HEK293 (cell line): Measurements from ENCODE around the gene CEP350.
A peak's percentile ranks its signal among the peaks of the same experiment; 100 is the strongest.

Source experiments
- MYNN ChIP-seq: fragments of 450-650 bp; formaldehyde crosslinking; IDR thresholded peaks from 2 replicates; pipeline ENCODE4 v1.5.1; 2016; ENCODE audit warnings: missing biosample characterization, missing genetic modification characterization, borderline replicate concordance
- ZNF112 ChIP-seq: fragments of 450-650 bp; formaldehyde crosslinking; IDR thresholded peaks from 2 replicates; pipeline ENCODE4 v1.5.0; 2017; ENCODE audit warnings: missing biosample characterization, missing genetic modification characterization
- ZNF157 ChIP-seq: fragments of 450-650 bp; formaldehyde crosslinking; IDR thresholded peaks from 2 replicates; pipeline ENCODE4 v1.5.1; 2016; ENCODE audit warnings: missing biosample characterization, missing genetic modification characterization
- ZNF174 ChIP-seq: fragments of 450-650 bp; formaldehyde crosslinking; IDR thresholded peaks from 2 replicates; pipeline ENCODE4 v1.5.0; 2017; ENCODE audit warnings: missing biosample characterization, mild to moderate bottlenecking, missing genetic modification characterization
- ZNF175 ChIP-seq: fragments of 450-650 bp; formaldehyde crosslinking; IDR thresholded peaks from 2 replicates; pipeline ENCODE4 v1.5.1; 2016; ENCODE audit warnings: missing biosample characterization, missing genetic modification characterization
- ZNF239 ChIP-seq: fragments of 450-650 bp; formaldehyde crosslinking; IDR thresholded peaks from 2 replicates; pipeline ENCODE4 v1.5.1; 2016; ENCODE audit warnings: missing biosample characterization, missing genetic modification characterization
- ZNF302 ChIP-seq: fragments of 450-650 bp; formaldehyde crosslinking; IDR thresholded peaks from 2 replicates; pipeline ENCODE4 v1.5.1; 2016; ENCODE audit warnings: missing biosample characterization, missing genetic modification characterization, low read depth
- ZNF423 ChIP-seq: fragments of 450-650 bp; formaldehyde crosslinking; IDR thresholded peaks from 2 replicates; pipeline ENCODE4 v1.5.1; 2016; ENCODE audit warnings: missing biosample characterization, missing genetic modification characterization
- ZNF473 ChIP-seq: fragments of 450-650 bp; formaldehyde crosslinking; IDR thresholded peaks from 2 replicates; pipeline ENCODE4 v1.5.1; 2017; ENCODE audit warnings: missing biosample characterization, missing genetic modification characterization
- ZNF530 ChIP-seq: fragments of 450-650 bp; formaldehyde crosslinking; IDR thresholded peaks from 2 replicates; pipeline ENCODE4 v1.5.1; 2016; ENCODE audit warnings: low read depth, missing biosample characterization, missing genetic modification characterization
- ZNF621 ChIP-seq: fragments of 450-650 bp; formaldehyde crosslinking; IDR thresholded peaks from 2 replicates; pipeline ENCODE4 v1.5.1; 2017; ENCODE audit warnings: missing biosample characterization, missing genetic modification characterization
- ZNF623 ChIP-seq: fragments of 450-650 bp; formaldehyde crosslinking; IDR thresholded peaks from 2 replicates; pipeline ENCODE4 v1.5.1; 2016; ENCODE audit warnings: missing biosample characterization, missing genetic modification characterization
- ZNF626 ChIP-seq: fragments of 450-650 bp; sonication (Bioruptor Pico); formaldehyde crosslinking; IDR thresholded peaks from 2 replicates; pipeline ENCODE4 v1.5.1; 2018; ENCODE audit warnings: missing biosample characterization, missing genetic modification characterization, inconsistent platforms
- ZNF670 ChIP-seq: fragments of 450-650 bp; formaldehyde crosslinking; IDR thresholded peaks from 2 replicates; pipeline ENCODE4 v1.5.1; 2016; ENCODE audit warnings: missing biosample characterization, missing genetic modification characterization, low read depth
- ZNF776 ChIP-seq: fragments of 450-650 bp; formaldehyde crosslinking; IDR thresholded peaks from 2 replicates; pipeline ENCODE4 v1.5.0; 2017; ENCODE audit warnings: missing biosample characterization, missing genetic modification characterization, borderline replicate concordance
- ZXDB ChIP-seq: fragments of 450-650 bp; formaldehyde crosslinking; IDR thresholded peaks from 2 replicates; pipeline ENCODE4 v1.5.1; 2016; ENCODE audit warnings: missing biosample characterization, missing genetic modification characterization
- TF ChIP-seq, protein P1 (sequence below): fragments of 450-650 bp; formaldehyde crosslinking; IDR thresholded peaks from 2 replicates; pipeline ENCODE4 v1.5.1; 2016; ENCODE audit warnings: missing biosample characterization, missing genetic modification characterization
- TF ChIP-seq, protein P2 (sequence below): fragments of 450-650 bp; formaldehyde crosslinking; IDR thresholded peaks from 2 replicates; pipeline ENCODE4 v1.5.1; 2016; ENCODE audit warnings: missing biosample characterization, missing genetic modification characterization
- TF ChIP-seq, protein P3 (sequence below): fragments of 450-650 bp; formaldehyde crosslinking; IDR thresholded peaks from 2 replicates; pipeline ENCODE4 v1.5.1; 2017; ENCODE audit warnings: missing biosample characterization, mild to moderate bottlenecking, missing genetic modification characterization, moderate library complexity
- TF ChIP-seq, protein P4 (sequence below): fragments of 450-650 bp; IDR thresholded peaks from 2 replicates; pipeline ENCODE4 v1.5.1; 2018; ENCODE audit warnings: missing biosample characterization, missing genetic modification characterization
- TF ChIP-seq, protein P5 (sequence below): sonication (generic); formaldehyde crosslinking; IDR thresholded peaks from 2 replicates; pipeline ENCODE4 v1.8.1; 2022; ENCODE audit warnings: mild to moderate bottlenecking, moderate library complexity, missing genetic modification reagents
- TF ChIP-seq, protein P6 (sequence below): fragments of 450-650 bp; formaldehyde crosslinking; IDR thresholded peaks from 2 replicates; pipeline ENCODE4 v1.5.1; 2017; ENCODE audit warnings: missing biosample characterization, missing genetic modification characterization
- TF ChIP-seq, protein P7 (sequence below): fragments of 450-650 bp; formaldehyde crosslinking; conservative IDR thresholded peaks from 2 replicates; pipeline ENCODE4 v1.5.1; 2016; ENCODE audit warnings: low read depth, missing biosample characterization, missing genetic modification characterization

Gene CEP350

DNA sequence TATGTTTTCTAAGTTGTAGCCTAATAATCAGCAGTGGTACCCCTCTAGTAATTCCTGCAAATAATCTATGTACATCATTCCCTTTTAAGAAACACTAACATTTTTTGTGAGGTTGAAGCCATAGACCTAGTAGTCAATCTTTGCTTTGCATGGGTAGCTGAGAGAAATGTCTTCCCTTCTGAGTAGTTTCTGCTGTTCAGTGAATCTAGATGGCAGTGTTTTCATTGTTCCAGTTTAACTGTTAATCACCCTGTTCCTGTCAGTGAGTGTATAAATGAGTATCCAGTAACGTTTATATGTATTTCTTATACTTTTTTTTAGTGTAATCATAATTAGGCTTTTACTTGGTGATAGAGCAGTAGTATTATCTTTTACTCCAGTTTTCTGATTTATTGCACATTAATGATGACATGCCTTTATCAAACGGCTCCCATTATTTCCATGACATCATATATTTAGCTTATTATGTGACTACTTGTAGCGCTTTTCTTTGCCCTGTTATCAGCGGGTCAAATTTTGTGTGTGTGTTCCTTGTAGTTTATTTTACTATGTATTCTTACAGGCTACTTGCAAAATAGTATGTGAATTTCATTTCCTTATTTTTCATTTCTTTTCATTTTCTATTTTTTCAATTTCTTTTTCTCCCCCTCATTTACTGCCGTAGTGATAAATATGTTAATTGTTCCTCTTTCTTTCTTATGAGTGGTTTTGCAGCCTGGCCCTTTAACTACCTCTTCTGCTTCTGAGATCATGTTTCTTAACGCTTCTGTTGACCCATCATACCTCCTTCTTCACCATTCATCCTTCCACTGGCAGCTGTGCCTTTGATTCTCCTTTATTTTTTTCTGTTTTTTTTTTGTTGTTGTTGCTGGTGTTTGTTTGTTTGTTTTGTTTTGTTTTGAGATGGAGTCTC is 18.8 kb downstream of the CEP350 start (continued):
- TF ChIP-seq ZNF670 (tag by site-specific recombination) (no peak), ZNF239 (tag by site-specific recombination) (no peak), ZNF174 (no peak), ZNF530 (no peak), ZNF626 (tag by site-specific recombination) (no peak), ZNF112 (tag by site-specific recombination) (no peak), ZNF423 (no peak), ZXDB (tag by site-specific recombination) (peak; percentile 94), ZNF473 (tag by site-specific recombination) (no peak), ZNF157 (no peak), ZNF621 (no peak), ZNF623 (tag by site-specific recombination) (peak; percentile 13; the same call in 1 of the 2 replicates), ZNF302 (tag by site-specific recombination) (no peak), ZNF776 (tag by site-specific recombination) (no peak), MYNN (tag by site-specific recombination) (no peak; the same call in 1 of the 2 replicates), ZNF175 (tag by site-specific recombination) (no peak)
- TF ChIP-seq, protein P1, sequence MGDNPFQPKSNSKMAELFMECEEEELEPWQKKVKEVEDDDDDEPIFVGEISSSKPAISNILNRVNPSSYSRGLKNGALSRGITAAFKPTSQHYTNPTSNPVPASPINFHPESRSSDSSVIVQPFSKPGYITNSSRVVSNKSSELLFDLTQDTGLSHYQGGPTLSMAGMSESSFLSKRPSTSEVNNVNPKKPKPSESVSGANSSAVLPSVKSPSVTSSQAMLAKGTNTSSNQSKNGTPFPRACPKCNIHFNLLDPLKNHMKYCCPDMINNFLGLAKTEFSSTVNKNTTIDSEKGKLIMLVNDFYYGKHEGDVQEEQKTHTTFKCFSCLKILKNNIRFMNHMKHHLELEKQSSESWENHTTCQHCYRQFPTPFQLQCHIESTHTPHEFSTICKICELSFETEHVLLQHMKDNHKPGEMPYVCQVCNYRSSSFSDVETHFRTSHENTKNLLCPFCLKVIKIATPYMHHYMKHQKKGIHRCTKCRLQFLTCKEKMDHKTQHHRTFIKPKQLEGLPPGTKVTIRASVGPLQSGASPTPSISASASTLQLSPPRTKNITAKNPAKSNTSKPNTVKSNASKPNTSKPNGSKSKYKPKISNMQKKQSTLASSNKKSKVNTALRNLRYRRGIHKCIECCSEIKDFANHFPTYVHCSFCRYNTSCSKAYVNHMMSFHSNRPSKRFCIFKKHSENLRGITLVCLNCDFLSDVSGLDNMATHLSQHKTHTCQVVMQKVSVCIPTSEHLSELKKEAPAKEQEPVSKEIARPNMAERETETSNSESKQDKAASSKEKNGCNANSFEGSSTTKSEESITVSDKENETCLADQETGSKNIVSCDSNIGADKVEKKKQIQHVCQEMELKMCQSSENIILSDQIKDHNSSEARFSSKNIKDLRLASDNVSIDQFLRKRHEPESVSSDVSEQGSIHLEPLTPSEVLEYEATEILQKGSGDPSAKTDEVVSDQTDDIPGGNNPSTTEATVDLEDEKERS (tag by site-specific recombination), result no peak
- TF ChIP-seq, protein P2, sequence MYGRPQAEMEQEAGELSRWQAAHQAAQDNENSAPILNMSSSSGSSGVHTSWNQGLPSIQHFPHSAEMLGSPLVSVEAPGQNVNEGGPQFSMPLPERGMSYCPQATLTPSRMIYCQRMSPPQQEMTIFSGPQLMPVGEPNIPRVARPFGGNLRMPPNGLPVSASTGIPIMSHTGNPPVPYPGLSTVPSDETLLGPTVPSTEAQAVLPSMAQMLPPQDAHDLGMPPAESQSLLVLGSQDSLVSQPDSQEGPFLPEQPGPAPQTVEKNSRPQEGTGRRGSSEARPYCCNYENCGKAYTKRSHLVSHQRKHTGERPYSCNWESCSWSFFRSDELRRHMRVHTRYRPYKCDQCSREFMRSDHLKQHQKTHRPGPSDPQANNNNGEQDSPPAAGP (tag by site-specific recombination), result no peak
- TF ChIP-seq, protein P3, sequence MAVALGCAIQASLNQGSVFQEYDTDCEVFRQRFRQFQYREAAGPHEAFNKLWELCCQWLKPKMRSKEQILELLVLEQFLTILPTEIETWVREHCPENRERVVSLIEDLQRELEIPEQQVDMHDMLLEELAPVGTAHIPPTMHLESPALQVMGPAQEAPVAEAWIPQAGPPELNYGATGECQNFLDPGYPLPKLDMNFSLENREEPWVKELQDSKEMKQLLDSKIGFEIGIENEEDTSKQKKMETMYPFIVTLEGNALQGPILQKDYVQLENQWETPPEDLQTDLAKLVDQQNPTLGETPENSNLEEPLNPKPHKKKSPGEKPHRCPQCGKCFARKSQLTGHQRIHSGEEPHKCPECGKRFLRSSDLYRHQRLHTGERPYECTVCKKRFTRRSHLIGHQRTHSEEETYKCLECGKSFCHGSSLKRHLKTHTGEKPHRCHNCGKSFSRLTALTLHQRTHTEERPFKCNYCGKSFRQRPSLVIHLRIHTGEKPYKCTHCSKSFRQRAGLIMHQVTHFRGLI (tag by site-specific recombination), result no peak
- TF ChIP-seq, protein P4, sequence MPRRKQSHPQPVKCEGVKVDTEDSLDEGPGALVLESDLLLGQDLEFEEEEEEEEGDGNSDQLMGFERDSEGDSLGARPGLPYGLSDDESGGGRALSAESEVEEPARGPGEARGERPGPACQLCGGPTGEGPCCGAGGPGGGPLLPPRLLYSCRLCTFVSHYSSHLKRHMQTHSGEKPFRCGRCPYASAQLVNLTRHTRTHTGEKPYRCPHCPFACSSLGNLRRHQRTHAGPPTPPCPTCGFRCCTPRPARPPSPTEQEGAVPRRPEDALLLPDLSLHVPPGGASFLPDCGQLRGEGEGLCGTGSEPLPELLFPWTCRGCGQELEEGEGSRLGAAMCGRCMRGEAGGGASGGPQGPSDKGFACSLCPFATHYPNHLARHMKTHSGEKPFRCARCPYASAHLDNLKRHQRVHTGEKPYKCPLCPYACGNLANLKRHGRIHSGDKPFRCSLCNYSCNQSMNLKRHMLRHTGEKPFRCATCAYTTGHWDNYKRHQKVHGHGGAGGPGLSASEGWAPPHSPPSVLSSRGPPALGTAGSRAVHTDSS (tag by site-specific recombination), result no peak
- TF ChIP-seq, protein P5, sequence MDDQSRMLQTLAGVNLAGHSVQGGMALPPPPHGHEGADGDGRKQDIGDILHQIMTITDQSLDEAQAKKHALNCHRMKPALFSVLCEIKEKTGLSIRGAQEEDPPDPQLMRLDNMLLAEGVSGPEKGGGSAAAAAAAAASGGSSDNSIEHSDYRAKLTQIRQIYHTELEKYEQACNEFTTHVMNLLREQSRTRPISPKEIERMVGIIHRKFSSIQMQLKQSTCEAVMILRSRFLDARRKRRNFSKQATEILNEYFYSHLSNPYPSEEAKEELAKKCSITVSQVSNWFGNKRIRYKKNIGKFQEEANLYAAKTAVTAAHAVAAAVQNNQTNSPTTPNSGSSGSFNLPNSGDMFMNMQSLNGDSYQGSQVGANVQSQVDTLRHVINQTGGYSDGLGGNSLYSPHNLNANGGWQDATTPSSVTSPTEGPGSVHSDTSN (CRISPR knock-in tag), result no peak
- TF ChIP-seq, protein P6, sequence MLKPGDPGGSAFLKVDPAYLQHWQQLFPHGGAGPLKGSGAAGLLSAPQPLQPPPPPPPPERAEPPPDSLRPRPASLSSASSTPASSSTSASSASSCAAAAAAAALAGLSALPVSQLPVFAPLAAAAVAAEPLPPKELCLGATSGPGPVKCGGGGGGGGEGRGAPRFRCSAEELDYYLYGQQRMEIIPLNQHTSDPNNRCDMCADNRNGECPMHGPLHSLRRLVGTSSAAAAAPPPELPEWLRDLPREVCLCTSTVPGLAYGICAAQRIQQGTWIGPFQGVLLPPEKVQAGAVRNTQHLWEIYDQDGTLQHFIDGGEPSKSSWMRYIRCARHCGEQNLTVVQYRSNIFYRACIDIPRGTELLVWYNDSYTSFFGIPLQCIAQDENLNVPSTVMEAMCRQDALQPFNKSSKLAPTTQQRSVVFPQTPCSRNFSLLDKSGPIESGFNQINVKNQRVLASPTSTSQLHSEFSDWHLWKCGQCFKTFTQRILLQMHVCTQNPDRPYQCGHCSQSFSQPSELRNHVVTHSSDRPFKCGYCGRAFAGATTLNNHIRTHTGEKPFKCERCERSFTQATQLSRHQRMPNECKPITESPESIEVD (tag by site-specific recombination), result peak; percentile 98
- TF ChIP-seq, protein P7, sequence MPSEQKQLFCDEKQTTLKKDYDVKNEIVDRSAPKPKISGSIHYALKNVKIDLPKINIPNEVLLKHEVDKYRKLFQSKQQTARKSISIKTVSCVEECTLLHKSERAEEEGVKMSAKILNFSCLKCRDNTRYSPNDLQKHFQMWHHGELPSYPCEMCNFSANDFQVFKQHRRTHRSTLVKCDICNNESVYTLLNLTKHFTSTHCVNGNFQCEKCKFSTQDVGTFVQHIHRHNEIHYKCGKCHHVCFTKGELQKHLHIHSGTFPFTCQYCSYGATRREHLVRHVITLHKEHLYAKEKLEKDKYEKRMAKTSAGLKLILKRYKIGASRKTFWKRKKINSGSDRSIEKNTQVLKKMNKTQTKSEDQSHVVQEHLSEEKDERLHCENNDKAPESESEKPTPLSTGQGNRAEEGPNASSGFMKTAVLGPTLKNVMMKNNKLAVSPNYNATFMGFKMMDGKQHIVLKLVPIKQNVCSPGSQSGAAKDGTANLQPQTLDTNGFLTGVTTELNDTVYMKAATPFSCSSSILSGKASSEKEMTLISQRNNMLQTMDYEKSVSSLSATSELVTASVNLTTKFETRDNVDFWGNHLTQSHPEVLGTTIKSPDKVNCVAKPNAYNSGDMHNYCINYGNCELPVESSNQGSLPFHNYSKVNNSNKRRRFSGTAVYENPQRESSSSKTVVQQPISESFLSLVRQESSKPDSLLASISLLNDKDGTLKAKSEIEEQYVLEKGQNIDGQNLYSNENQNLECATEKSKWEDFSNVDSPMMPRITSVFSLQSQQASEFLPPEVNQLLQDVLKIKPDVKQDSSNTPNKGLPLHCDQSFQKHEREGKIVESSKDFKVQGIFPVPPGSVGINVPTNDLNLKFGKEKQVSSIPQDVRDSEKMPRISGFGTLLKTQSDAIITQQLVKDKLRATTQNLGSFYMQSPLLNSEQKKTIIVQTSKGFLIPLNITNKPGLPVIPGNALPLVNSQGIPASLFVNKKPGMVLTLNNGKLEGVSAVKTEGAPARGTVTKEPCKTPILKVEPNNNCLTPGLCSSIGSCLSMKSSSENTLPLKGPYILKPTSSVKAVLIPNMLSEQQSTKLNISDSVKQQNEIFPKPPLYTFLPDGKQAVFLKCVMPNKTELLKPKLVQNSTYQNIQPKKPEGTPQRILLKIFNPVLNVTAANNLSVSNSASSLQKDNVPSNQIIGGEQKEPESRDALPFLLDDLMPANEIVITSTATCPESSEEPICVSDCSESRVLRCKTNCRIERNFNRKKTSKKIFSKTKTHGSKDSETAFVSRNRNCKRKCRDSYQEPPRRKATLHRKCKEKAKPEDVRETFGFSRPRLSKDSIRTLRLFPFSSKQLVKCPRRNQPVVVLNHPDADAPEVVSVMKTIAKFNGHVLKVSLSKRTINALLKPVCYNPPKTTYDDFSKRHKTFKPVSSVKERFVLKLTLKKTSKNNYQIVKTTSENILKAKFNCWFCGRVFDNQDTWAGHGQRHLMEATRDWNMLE (tag by site-specific recombination), result 0 out of 2 replicates have a peak, but pooled peaks have one; percentile 29
